Chondrocyte (in vitro differentiated cells): ENCODE measurements around the gene IGFLR1. TPM values are rescaled to one million over a fixed set of nuclear protein-coding genes. Genes with fewer than 3 reads are reported as not detected.
"Not testable (repeated sequence)": the region's sequence is repeated elsewhere in the genome, so short reads cannot be mapped to it uniquely, and the experiment has no call there.

Source experiments
- DNase-seq: peaks from one replicate; pipeline ENCODE4 v3.0.0; 2021; ENCODE audit warnings: mixed read lengths, low spot score
- H3K27ac Mint-ChIP-seq: one replicate; pipeline ENCODE4 v1.8.0; 2021; ENCODE audit warnings: mild to moderate bottlenecking, moderate library complexity, mixed read lengths; ENCODE audit not compliant: unreplicated experiment
- H3K27me3 Mint-ChIP-seq: 2 replicates; pipeline ENCODE4 v1.8.0; 2021; ENCODE audit warnings: low read depth, mixed read lengths
- H3K36me3 Mint-ChIP-seq: 2 replicates; pipeline ENCODE4 v1.8.0; 2021; ENCODE audit warnings: low read depth, mixed read lengths
- H3K4me1 Mint-ChIP-seq: 2 replicates; pipeline ENCODE4 v1.8.0; 2021; ENCODE audit warnings: low read depth, mild to moderate bottlenecking, mixed read lengths
- H3K4me3 Mint-ChIP-seq: one replicate; pipeline ENCODE4 v1.8.0; 2021; ENCODE audit warnings: mild to moderate bottlenecking, moderate library complexity, mixed read lengths; ENCODE audit not compliant: unreplicated experiment
- H3K9me3 Mint-ChIP-seq: 2 replicates; pipeline ENCODE4 v1.8.0; 2021; ENCODE audit warnings: low read depth, mixed read lengths
- total RNA-seq: library from RNA; stranded (reverse); gene quantifications from 3 replicates; pipeline ENCODE4 v1.2.1, GENCODE V29; 2021
- TF ChIP-seq, protein P1 (sequence below): fragments of 200-600 bp; sonication (generic); IDR thresholded peaks from 2 replicates; pipeline ENCODE4 v1.5.0; 2021; ENCODE audit warnings: antibody characterized with exemption, mild to moderate bottlenecking, moderate library complexity

The IGFLR1 gene
- total RNA-seq, 1 donor from 2014 or later = 0.99 TPM

DNA sequence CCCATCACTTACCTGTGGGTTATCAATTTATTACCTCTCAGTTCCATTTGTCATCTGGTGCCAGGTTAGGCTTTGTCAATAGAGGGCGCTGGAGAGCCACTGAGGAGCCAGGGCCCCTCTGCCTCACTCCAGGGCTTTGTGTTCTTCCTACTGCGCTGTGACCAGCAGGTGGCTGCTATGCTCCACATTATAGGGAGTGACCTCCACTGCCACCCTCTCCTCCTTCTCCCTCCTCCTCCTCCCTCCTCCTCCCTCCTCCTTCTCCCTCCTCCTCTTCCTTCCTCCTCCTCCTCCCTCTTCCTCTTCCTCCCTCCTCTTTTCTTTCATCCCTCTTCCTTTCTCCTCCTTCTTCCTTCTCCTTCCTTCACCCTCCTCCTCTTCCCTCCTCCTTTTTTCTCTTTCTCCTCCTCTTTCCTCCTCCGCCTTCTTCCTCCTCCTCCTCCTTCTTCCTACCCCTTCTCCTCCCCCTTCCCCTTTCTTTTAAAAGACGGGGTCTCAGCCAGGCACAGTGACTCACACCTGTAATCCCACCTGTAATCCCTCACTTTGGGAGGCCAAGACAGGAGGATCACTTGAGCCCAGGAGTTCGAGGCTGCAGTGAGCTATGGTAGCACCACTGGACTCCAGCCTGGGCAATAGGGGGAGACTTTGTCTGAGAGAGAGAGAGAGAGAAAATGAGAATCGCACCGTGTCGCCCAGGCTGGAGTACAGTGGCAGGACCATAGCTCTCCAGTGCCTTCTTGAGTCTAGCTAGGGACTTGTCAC lies 48.2 kb downstream of the IGFLR1 start:
- no peaks in the 10 kb centered on the region for H3K36me3 Mint-ChIP-seq
- H3K27ac Mint-ChIP-seq = no peak overlapping the region
- no peak overlapping the region for H3K4me3 Mint-ChIP-seq
- no peaks in the 10 kb centered on the region for H3K27me3 Mint-ChIP-seq
- peaks cover 6% of the 10 kb centered on the region for H3K4me1 Mint-ChIP-seq
- DNase-seq = no peak
- TF ChIP-seq, protein P1, sequence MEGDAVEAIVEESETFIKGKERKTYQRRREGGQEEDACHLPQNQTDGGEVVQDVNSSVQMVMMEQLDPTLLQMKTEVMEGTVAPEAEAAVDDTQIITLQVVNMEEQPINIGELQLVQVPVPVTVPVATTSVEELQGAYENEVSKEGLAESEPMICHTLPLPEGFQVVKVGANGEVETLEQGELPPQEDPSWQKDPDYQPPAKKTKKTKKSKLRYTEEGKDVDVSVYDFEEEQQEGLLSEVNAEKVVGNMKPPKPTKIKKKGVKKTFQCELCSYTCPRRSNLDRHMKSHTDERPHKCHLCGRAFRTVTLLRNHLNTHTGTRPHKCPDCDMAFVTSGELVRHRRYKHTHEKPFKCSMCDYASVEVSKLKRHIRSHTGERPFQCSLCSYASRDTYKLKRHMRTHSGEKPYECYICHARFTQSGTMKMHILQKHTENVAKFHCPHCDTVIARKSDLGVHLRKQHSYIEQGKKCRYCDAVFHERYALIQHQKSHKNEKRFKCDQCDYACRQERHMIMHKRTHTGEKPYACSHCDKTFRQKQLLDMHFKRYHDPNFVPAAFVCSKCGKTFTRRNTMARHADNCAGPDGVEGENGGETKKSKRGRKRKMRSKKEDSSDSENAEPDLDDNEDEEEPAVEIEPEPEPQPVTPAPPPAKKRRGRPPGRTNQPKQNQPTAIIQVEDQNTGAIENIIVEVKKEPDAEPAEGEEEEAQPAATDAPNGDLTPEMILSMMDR = peak; percentile 94
- no peaks in the 10 kb centered on the region for H3K9me3 Mint-ChIP-seq

GRCh38 chr19:35693422-35693821 lies 48.8 kb downstream of the IGFLR1 start:
- TF ChIP-seq, protein P1 = no peak
- H3K4me1 Mint-ChIP-seq = peaks cover 6% of the 10 kb centered on the region
- no peaks in the 10 kb centered on the region for H3K27me3 Mint-ChIP-seq
- no peaks in the 10 kb centered on the region for H3K36me3 Mint-ChIP-seq
- H3K27ac Mint-ChIP-seq = no peak overlapping the region
- no peak overlapping the region for H3K4me3 Mint-ChIP-seq
- H3K9me3 Mint-ChIP-seq = no peaks in the 10 kb centered on the region
- DNase-seq = no peak

- H3K9me3 Mint-ChIP-seq = no peaks in the 10 kb centered on the region
- TF ChIP-seq, protein P1 = no peak
- H3K36me3 Mint-ChIP-seq = no peaks in the 10 kb centered on the region
- H3K27me3 Mint-ChIP-seq = no peaks in the 10 kb centered on the region
- DNase-seq = no peak
- peaks cover 6% of the 10 kb centered on the region for H3K4me1 Mint-ChIP-seq
- H3K27ac Mint-ChIP-seq = no peak overlapping the region
- no peak overlapping the region for H3K4me3 Mint-ChIP-seq
Measured at GRCh38 chr19:35692010-35692409, 50.2 kb downstream of the IGFLR1 start.

DNA sequence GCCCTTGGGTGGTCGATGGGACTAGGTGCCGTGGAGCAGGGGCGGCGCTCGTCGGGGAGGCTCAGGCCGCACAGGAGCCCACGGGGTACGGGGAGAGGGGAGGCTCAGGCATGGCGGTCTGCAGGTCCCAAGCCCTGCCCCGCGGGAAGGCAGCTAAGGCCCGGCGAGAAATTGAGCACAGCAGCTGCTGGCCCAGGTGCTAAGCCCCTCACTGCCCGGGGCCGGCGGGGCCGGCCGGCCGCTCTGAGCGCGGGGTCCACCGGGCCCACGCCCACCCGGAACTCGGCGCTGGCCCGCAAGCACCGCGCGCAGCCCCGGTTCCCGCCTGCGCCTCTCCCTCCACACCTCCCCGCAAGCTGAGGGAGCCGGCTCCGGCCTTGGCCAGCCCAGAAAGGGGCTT lies 51.1 kb downstream of the IGFLR1 start:
- H3K4me3 Mint-ChIP-seq, H3K4me1 Mint-ChIP-seq, H3K27me3 Mint-ChIP-seq, H3K27ac Mint-ChIP-seq, H3K9me3 Mint-ChIP-seq, H3K36me3 Mint-ChIP-seq, DNase-seq: not testable (repeated sequence)

- peaks cover 6% of the 10 kb centered on the region for H3K4me1 Mint-ChIP-seq
- peak overlapping the region; percentile 77 for H3K27ac Mint-ChIP-seq
- no peak for DNase-seq
- TF ChIP-seq, protein P1 = no peak
- H3K9me3 Mint-ChIP-seq = no peaks in the 10 kb centered on the region
- H3K36me3 Mint-ChIP-seq = no peaks in the 10 kb centered on the region
- no peaks in the 10 kb centered on the region for H3K27me3 Mint-ChIP-seq
- H3K4me3 Mint-ChIP-seq = no peak overlapping the region
Measured at GRCh38 chr19:35689836-35690235, 52.4 kb downstream of the IGFLR1 start.

Other genes with a start within 250 kb of the IGFLR1 start
- gene DMKN, start 228.8 kb downstream of the IGFLR1 start, total RNA-seq = 1.3 to 2.1 TPM in 2 of 3 replicates, not detected in the other
- gene SBSN, start 214.1 kb downstream of the IGFLR1 start, total RNA-seq = 0.30 to 0.56 TPM (median 0.36 TPM) in 3 replicates
- gene GAPDHS, start 209.0 kb downstream of the IGFLR1 start, total RNA-seq = not detected in 3 replicates
- 86.3 to 105 TPM (median 90.9 TPM) in 3 replicates for gene TMEM147, start 196.8 kb downstream of the IGFLR1 start, total RNA-seq
- gene ATP4A, start 178.8 kb downstream of the IGFLR1 start, total RNA-seq = not detected in 3 replicates
- gene PMIS2, start 156.3 kb downstream of the IGFLR1 start, total RNA-seq = not detected in 3 replicates
- gene HAUS5, start 129.7 kb downstream of the IGFLR1 start, total RNA-seq = 7.7 to 17.2 TPM (median 8.4 TPM) in 3 replicates
- 75.4 to 92.2 TPM (median 91.3 TPM) in 3 replicates for gene RBM42, start 113.4 kb downstream of the IGFLR1 start, total RNA-seq
- 1.5 to 1.7 TPM (median 1.6 TPM) in 3 replicates for gene ETV2, start 100.7 kb downstream of the IGFLR1 start, total RNA-seq
- 266 to 279 TPM (median 268 TPM) in 3 replicates for gene COX6B1, start 94.1 kb downstream of the IGFLR1 start, total RNA-seq
- 0.65 TPM in 1 of 3 replicates, not detected in the others for gene UPK1A, start 75.9 kb downstream of the IGFLR1 start, total RNA-seq
- not detected in 3 replicates for gene ZBTB32, start 37.9 kb downstream of the IGFLR1 start, total RNA-seq
- gene KMT2B, start 24.4 kb downstream of the IGFLR1 start, total RNA-seq = 27.3 to 31.5 TPM (median 30.8 TPM) in 3 replicates
- gene U2AF1L4, start 3.0 kb upstream of the IGFLR1 start, total RNA-seq = 22.9 to 28.8 TPM (median 24.7 TPM) in 3 replicates
- gene PSENEN, start 3.2 kb upstream of the IGFLR1 start, total RNA-seq = 59.9 to 71.1 TPM (median 61.8 TPM) in 3 replicates
- 11.9 to 18.6 TPM (median 13.5 TPM) in 3 replicates for gene LIN37, start 6.1 kb upstream of the IGFLR1 start, total RNA-seq
- gene HSPB6, start 14.6 kb upstream of the IGFLR1 start, total RNA-seq = 0.75 to 5.7 TPM (median 5.0 TPM) in 3 replicates
- 17.4 to 24.6 TPM (median 20.3 TPM) in 3 replicates for gene PROSER3, start 15.7 kb upstream of the IGFLR1 start, total RNA-seq
- 8.5 to 14.6 TPM (median 12.0 TPM) in 3 replicates for gene ARHGAP33, start 33.1 kb upstream of the IGFLR1 start, total RNA-seq
- not detected in 3 replicates for gene PRODH2, start 70.4 kb upstream of the IGFLR1 start, total RNA-seq
- not detected in 3 replicates for gene NPHS1, start 110.1 kb upstream of the IGFLR1 start, total RNA-seq
- gene KIRREL2, start 114.5 kb upstream of the IGFLR1 start, total RNA-seq = 0.22 TPM in 1 of 3 replicates, not detected in the others
- gene APLP1, start 126.1 kb upstream of the IGFLR1 start, total RNA-seq = 31.7 to 76.4 TPM (median 66.8 TPM) in 3 replicates
- 4.4 to 5.0 TPM (median 4.4 TPM) in 3 replicates for gene NFKBID, start 158.1 kb upstream of the IGFLR1 start, total RNA-seq
- 0.50 to 1.0 TPM in 2 of 3 replicates, not detected in the other for gene HCST, start 160.1 kb upstream of the IGFLR1 start, total RNA-seq
- not detected in 3 replicates for gene TYROBP, start 165.8 kb upstream of the IGFLR1 start, total RNA-seq
- 18.4 to 23.3 TPM (median 21.0 TPM) in 3 replicates for gene LRFN3, start 193.9 kb upstream of the IGFLR1 start, total RNA-seq